Lower lobe of right lung (tissue), 2 donors: ENCODE results near the gene USP33. TPM values are rescaled to one million over a fixed set of nuclear protein-coding genes. Genes with fewer than 3 reads are reported as not detected.

Experiments used
- ATAC-seq, 2 donors: fragments of 200-7000 bp; cut with Tn5 transposase; one replicate each; pipeline ENCODE4 v1.9.1; 2020 to 2022; ENCODE audit warnings: mild to moderate bottlenecking in 2 of 2, moderate library complexity in 2 of 2
- DNase-seq: peaks from one replicate; pipeline ENCODE4 v3.0.0-alpha.2; 2020
- H3K27ac ChIP-seq: fragments of 200-600 bp; one replicate; pipeline ENCODE4 v1.8.0; 2022
- H3K27me3 ChIP-seq: fragments of 200-600 bp; one replicate; pipeline ENCODE4 v1.8.0; 2022; ENCODE audit warnings: low read depth
- H3K36me3 ChIP-seq: fragments of 200-600 bp; one replicate; pipeline ENCODE4 v1.8.0; 2022; ENCODE audit warnings: mild to moderate bottlenecking
- H3K4me1 ChIP-seq: fragments of 200-600 bp; one replicate; pipeline ENCODE4 v1.8.0; 2022
- H3K4me3 ChIP-seq: fragments of 200-600 bp; one replicate; pipeline ENCODE4 v1.8.0; 2022; ENCODE audit warnings: mild to moderate bottlenecking
- H3K9me3 ChIP-seq: fragments of 200-600 bp; one replicate; pipeline ENCODE4 v1.8.0; 2022
- intact Hi-C: fragments of 100-400 bp; cut with DNase I; formaldehyde crosslinking; loops from one replicate; pipeline ENCODE4 v1.11.0; 2022
- total RNA-seq: library from RNA; stranded (reverse); fragmentation: NEBNext Ultra II Directional; extraction: Animal tissue kit (Norgen Biotek cat#: 25700); gene quantifications from one replicate; pipeline ENCODE4 v1.2.1, GENCODE V29; 2021
- TF ChIP-seq, protein P1 (sequence below): fragments of 200-600 bp; IDR thresholded peaks from one replicate; pipeline ENCODE4 v1.8.0; 2022; ENCODE audit warnings: antibody characterized with exemption, mild to moderate bottlenecking
- donor health status: DM: no; HTN: yes; CAD: no; lungs with severe emphysema.

Gene USP33
- total RNA-seq, 1 donor from 2014 or later = 68.4 TPM

- Histone ChIP-seq H3K27ac (no peak overlapping the region), H3K4me1 (peaks cover 5% of the 10 kb centered on the region), H3K9me3 (no peaks in the 10 kb centered on the region), H3K4me3 (no peak overlapping the region), H3K36me3 (no peaks in the 10 kb centered on the region), H3K27me3 (no peaks in the 10 kb centered on the region)
- intact Hi-C loops = no loop called here
- TF ChIP-seq, protein P1, sequence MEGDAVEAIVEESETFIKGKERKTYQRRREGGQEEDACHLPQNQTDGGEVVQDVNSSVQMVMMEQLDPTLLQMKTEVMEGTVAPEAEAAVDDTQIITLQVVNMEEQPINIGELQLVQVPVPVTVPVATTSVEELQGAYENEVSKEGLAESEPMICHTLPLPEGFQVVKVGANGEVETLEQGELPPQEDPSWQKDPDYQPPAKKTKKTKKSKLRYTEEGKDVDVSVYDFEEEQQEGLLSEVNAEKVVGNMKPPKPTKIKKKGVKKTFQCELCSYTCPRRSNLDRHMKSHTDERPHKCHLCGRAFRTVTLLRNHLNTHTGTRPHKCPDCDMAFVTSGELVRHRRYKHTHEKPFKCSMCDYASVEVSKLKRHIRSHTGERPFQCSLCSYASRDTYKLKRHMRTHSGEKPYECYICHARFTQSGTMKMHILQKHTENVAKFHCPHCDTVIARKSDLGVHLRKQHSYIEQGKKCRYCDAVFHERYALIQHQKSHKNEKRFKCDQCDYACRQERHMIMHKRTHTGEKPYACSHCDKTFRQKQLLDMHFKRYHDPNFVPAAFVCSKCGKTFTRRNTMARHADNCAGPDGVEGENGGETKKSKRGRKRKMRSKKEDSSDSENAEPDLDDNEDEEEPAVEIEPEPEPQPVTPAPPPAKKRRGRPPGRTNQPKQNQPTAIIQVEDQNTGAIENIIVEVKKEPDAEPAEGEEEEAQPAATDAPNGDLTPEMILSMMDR = no peak
- DNase-seq = no peak
- ATAC-seq = no peak
These were observed 85.8 kb downstream of the USP33 start for GRCh38 chr1:77673716-77674355.

- DNase-seq (no peak), ATAC-seq (no peak)
- Histone ChIP-seq H3K27me3 (no peaks in the 10 kb centered on the region), H3K9me3 (no peaks in the 10 kb centered on the region), H3K4me1 (peaks cover 5% of the 10 kb centered on the region), H3K36me3 (no peaks in the 10 kb centered on the region), H3K4me3 (no peak overlapping the region), H3K27ac (no peak overlapping the region)
- TF ChIP-seq, protein P1 = no peak
- intact Hi-C loops = no loop called here
These were observed 86.6 kb downstream of the USP33 start for GRCh38 chr1:77673030-77673429.

DNA sequence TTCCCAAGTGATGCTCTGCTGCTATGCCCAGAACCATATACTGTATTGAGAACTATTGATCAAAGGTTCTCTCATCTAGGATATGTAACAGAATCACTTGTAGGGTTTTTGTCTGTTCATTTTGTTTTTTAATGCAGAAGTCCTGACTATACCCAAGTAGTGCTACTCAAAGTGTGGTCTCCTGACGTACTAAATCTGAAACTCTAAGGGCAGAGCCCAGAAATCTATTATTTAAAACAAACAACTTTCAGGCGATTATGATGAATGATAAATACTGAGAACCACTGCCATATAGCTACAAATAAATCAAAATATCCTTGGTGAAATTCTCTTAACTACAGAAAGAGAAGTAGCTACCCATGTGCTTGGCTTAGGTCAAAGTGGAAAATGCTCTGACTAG is 87.3 kb downstream of the USP33 start:
- DNase-seq = no peak
- intact Hi-C loops = no loop called here
- ATAC-seq = no peak
- H3K4me1 ChIP-seq = peaks cover 5% of the 10 kb centered on the region
- H3K27me3 ChIP-seq = no peaks in the 10 kb centered on the region
- TF ChIP-seq, protein P1 = no peak
- no peaks in the 10 kb centered on the region for H3K36me3 ChIP-seq
- H3K4me3 ChIP-seq = no peak overlapping the region
- H3K27ac ChIP-seq = no peak overlapping the region
- no peaks in the 10 kb centered on the region for H3K9me3 ChIP-seq

- Histone ChIP-seq H3K27me3 (no peaks in the 10 kb centered on the region), H3K4me3 (no peak overlapping the region), H3K4me1 (peaks cover 5% of the 10 kb centered on the region), H3K9me3 (no peaks in the 10 kb centered on the region), H3K36me3 (no peaks in the 10 kb centered on the region), H3K27ac (no peak overlapping the region)
- intact Hi-C loops = no loop called here
- TF ChIP-seq, protein P1 = no peak
- ATAC-seq (no peak), DNase-seq (no peak)
These were observed 87.8 kb downstream of the USP33 start for GRCh38 chr1:77671836-77672235.

GRCh38 chr1:77670330-77670729 is 89.3 kb downstream of the USP33 start:
- DNase-seq (no peak), ATAC-seq (no peak)
- intact Hi-C loops = no loop called here
- TF ChIP-seq, protein P1 = no peak
- Histone ChIP-seq H3K27ac (no peak overlapping the region), H3K27me3 (no peaks in the 10 kb centered on the region), H3K36me3 (no peaks in the 10 kb centered on the region), H3K9me3 (no peaks in the 10 kb centered on the region), H3K4me3 (no peak overlapping the region), H3K4me1 (peaks cover 6% of the 10 kb centered on the region)
